Stimulated activated CD8-positive, alpha-beta memory T cell treated with anti-CD3 and anti-CD28 coated beads, Interleukin-15, amount 100 ng/mL, for 24 hours (primary cell): ENCODE results near the gene AIMP1.
"Not testable (repeated sequence)": the region's sequence is repeated elsewhere in the genome, so short reads cannot be mapped to it uniquely, and the experiment has no call there.

Source experiments
- DNase-seq: peaks from one replicate; pipeline ENCODE4 v3.0.0-alpha.2; 2020; ENCODE audit warnings: low read depth

Gene AIMP1

DNA sequence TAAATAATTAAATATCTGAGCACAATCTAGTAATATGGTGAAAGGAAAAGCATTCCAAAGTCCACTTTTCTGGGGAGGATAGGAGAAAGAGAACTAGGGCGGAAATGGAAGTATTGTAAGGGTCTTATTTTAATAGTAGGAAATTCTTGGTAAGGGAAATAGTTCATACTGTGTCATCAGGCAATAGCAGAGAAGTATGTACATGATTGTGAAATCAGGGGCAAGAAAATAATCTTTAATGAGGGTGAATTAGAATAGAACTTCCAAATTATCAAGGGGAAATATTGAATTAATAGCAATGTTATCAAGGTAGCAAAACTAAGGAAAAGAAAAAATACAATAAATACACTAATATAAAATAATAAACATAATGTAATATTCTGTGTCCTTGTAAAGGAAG, 37.4 kb downstream of the AIMP1 start:
- no peak for DNase-seq

DNA sequence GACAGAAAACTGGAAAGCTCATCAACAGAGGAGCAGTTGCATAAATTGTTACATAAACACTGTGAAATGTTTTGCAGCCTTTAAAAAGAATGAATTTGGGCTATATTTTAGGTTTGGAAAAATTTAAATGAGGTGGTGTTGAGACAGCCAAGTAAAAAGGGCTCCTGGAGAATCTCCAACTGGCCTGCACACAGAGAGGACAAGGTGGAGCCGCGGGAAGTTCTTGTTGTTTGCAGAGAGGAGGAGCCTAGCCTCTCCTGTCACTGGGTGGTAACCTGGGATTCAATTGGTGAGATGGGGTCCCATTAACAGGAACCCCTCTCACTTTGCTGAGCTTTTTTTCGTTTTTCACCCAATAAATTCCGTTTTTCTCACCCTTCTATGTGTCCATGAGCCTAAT, 38.8 kb downstream of the AIMP1 start:
- no peak for DNase-seq

DNA sequence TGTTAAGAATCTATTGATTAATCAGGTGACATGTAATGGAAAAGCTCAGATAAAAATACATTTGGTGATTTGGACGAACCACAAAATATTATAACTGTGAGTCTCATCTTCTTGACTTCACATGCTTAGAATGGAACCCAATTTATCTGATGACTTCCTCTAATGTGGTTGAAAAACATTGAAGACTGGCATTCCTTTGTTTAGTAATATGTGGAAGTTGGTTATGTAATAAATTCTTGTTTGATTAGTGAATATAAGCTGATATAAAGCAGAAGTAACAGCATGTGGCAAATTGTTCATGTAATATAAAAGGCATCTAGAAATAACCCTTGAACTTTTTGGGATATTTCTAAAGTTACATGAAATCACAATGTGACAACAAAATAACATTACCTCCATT, 42.5 kb downstream of the AIMP1 start:
- DNase-seq = no peak

DNA sequence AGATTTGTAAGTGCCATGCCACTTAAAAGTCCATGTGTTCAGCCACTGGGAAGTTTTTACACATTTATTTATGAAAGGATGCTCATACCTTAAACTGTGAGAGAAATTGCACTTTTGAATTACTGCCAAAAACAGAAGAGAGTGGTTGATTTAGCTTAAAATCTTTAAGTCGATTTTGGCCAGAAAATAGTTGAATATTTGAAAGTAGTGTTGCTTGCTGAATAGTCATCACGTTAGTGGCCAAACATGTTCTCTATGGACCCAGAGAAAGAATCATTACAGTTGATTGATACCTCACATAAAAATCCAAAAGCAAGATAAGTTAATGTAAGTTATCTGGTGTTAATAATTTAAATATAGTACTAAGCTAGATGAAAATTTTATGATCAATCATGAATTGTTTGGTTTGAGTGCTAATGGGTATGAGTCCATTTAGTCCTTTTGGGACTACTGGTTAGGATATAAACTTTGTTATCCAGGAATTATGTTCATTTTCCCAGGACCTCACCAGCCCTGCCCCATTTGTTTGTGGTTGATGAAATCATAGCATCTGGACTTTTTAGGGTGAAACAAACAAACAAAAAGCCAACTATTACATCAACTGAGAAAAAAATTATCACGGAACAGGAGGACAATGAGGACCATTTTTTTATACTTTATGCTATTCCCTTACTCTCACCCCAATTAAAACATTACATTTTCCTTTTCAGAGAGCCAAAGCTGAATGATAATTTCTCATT, 45.9 kb downstream of the AIMP1 start:
- no peak for DNase-seq

DNA sequence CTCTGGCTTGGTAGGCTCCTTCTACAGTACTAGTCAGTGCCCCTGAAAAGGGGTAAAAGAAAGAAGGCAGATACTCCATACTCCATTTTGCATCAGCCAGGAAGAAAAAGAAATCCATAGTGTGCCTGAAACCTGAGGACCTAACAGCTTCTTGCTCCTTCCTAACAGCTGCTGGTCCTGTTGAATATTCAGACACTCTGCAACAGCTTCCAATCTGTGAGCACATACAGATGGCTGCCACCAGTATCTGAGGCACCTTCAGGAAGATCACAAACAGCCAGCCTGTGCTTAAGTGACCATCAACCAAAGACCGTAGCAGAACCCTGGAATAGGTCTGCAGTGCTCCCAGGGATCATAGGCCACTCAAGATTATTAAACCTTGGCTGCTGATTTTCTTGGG, 47.9 kb downstream of the AIMP1 start:
- DNase-seq = no peak

DNA sequence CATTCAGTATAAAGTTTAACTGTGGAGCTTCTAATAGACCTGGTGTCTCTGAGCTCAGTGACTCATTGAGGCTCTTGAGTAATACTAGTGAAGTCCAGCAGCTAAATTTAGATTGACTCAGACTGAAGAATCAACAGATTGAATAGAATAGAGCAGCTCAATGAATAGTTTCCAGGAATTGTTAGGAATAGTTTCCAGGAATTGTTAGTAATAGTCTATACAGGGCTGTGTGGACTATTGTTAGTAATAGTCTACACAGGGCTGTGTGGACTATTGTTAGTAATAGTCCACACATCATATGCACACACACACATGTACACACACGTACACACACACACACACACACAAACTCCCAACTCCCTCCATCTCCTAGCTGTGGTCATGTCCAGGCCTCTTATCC, 49.3 kb downstream of the AIMP1 start:
- DNase-seq = no peak

DNA sequence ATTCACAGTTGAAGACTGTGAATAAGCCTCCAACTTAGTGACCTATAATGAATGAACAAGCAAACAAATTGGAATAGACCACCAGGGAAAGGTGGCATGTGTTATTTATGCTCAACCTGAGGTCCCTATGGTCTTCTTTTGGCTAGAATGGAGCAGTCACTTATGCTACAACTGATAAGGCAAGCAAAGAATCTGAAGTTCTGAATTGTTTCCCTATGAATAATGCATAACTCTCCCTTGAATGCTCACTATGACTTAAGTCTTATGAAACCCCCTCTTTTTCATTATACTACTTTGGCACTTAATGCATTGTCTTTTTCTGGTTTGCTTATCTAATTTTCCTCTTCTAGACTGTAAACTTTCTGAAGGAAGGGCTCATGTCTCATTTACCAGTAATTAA, 49.7 kb downstream of the AIMP1 start:
- DNase-seq = no peak

DNA sequence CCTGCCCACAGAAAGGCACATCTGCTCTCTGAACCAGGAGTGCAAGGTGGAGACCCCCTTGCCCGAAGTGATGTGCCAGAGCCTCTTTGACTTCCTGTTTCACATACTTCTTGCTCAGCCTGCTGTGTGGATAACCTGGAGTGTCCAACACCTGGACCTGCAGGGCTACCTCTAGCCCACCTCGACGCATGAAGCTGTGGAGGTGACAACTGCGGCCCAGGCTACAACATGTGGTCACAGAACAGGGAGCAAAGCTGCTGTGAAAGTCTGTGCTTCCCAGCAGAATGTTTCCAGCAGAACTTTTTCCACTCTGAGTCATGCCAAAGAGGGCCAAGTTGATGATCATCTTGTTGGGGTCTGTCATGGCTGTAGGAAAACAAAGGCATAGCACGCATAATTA, 50.7 kb downstream of the AIMP1 start:
- DNase-seq = no peak

DNA sequence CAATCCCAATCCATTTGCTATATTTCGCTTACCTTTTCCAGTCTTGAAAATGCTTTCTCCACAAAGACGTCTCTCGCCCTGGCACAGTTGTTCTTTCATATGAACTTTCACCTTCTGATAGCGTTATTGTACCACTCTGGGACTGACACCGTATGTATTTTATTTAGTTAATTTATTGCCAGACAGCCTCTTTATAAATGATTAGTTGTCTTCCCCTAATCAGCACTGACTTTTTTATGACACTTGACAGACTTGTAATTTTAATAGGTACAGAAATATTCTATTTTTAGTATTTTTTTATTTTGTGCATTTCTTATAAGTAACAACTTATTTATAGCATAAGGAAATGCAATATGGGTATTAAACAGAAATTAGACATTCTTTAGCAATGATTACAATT, 52.3 kb downstream of the AIMP1 start, which contains the start of gene GIMD1:
Gene GIMD1, minus strand, starts transcription at position 101 of the 400 bp plus-strand sequence. CDS start 1,343 bp downstream, outside the sequence.
- no peak for DNase-seq

DNA sequence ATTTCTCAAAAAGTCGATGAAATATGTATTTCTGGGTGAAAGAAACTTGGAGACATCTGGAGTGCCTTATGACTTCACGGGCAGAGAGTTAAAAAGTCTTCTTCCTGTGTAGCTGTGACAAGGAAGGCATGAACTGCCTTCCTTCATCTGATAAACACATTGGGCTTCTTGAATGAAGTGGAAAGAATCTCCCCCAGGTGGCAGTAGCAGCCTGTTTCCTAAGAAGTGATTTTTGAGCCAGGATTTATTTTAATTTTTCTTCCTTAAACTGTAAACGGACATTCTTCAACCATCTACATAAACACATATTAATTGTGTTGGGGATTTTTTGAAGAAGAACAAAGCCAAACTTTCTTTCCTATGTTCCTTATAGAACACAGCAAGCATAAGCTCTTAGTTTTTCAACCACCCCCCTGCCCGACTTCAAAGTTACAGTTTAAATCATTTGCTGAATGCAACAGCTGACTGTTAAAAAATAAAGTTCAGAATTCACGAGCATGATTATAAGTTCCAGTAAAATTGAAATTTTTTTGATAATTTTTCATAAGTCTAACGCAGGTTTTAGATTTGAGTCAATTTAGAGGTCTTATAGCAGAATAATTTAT, 53.2 kb downstream of the AIMP1 start:
- DNase-seq = no peak

DNA sequence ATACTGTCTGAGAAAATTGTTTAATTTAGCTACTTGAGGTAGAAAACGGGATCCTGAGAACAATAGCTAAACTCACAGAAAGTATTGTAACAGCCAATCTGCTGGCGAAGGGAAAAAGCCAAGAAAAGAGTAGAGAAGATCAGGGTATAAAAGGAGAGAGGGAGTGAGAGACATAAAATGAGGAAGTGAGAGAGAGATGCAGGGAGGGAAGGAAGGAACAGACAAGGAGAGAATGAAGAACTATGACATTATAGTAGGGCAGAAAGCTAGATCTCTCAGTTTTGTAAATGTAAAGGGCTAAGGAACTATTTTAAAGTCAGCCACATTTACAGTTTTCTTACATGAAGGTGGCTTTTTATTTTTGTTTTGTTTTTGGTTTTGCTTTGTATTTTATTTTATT, 53.9 kb downstream of the AIMP1 start:
- no peak for DNase-seq

DNA sequence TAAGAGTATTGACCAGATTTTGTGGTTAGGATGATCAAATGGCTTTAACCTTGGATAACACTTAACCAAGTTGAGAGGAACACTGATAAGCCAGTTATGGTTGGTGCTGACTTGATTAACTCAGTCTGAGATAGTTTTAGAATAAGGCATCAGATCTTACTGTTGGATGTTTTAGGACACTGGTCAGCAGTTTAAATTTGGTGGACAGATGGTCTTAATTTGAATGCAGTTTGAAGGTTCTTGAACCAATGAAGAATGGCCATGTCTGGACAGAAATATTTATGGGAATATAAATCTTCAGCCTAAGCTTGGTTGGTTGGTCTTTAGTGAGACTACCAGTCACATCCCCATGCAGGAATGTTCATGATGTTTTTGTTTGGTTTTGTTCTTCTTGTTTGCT, 54.8 kb downstream of the AIMP1 start:
- DNase-seq = no peak

DNA sequence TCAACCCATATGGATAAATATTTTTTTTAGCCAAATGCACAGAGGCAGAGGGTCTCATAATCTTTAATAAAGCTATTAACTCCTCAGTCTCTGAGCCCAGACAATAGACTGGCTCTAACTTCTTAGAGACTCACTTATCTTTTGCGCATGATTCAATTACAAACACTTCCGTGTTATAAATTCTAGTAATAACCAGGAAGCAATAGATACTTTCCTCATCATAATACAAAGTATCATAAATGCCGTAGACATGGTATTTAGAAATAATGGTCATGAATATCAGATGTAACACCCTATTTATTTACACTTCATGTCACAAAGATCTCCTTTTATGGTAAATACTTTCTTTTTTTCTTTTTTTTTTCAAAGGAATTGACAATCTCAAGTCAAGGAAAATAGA, 56.7 kb downstream of the AIMP1 start:
- no peak for DNase-seq

DNA sequence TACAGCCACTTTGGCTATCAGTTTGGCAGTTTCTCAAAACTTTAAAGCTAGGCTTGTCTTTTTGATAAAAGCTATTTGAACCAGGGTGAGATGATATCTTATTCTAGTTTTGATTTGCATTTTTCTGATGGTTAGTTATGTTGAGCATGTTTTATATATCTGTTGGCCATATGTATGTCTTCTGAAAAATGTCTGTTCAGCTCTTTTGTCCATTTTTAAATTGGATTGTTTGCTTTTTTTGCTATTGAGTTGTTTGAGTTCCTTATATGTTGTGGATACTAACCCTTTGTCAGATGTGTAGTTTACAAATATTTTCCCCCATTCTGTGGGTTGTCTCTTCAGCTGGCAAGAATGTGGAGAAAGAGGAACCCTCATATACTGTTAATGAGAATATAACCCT, 63.8 kb downstream of the AIMP1 start:
- DNase-seq = no peak

DNA sequence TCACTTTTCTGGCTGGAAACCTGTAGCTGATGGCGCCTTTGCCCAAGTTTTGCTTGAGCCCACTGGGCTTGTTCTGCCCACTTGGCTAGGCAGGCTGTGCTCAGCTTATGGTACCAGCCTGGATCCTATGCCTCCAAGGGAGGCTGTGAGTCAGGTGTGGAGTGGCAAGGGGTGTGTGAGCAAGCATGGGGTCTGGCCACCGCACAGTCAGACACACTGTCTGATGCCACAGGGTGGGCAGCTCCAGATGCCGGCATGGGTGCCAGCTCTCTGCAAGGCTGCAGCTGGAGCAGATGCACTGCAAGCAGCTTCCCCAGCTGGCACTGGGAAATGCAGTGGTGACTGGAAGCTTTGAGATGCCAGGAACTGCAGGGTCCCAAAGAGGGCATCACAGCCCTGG, 68.5 kb downstream of the AIMP1 start:
- DNase-seq = no peak

DNA sequence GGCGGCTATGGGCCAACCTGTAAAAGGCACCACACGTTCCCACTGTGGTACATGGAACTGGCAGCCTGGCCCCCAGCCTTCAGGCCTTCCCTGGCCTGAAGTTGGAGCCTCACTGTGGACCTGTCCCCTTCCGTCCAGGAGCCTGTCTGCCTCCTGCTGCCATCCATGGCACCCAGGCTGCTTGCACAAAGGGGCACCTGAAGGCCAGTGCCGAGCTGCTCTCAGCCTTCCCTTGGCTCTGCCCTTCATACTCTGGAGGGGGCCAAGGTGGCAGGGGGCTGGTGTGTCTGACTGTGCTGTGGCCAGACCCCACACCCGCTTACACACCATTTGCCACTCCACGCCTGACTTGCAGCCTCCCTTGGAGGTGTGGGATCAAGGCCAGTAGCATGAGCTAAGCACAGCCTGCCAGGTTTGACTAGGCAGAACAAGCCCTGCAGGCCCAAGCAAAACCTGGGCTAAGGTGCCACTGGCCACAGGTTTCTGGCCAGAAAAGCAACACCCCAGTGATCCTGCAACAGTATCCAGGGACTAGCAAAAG, 69.6 kb downstream of the AIMP1 start:
- DNase-seq = no peak

DNA sequence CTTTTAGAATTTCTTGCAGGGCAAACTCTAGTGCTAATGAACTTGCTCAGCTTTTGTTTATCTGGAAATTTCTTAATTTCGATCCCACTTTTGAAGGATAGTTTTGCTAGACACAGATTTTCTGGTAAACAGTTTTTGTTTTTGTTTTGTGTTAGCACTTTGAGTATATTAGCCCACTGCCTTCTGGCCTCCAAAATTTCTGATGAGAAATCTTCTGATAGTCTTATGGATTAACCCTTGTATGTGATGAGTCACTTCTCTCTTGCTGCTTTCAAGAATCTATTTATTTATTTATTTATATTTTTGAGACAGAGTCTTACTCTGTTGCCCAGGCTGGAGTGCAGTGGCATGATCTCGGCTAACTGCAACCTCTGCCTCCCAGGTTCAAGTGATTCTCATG, 79.2 kb downstream of the AIMP1 start:
- DNase-seq = no peak

DNA sequence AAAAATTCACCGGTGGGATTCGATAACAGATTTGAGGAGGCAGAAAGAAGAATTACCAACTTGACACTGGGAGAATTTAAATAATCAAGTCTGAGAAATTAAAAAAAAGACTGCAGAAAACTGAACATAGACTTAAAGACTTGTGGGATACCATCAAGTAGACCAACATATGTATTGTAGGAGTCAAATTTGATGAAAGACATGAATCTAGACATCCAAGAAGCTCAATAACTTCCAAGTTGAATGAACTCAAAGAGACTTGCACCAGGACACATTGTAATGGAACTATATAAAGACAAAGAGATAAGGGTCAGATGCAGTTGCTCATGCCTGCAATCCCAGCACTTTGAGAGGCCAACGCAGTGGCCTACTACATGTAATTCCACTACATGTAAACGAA, 82.5 kb downstream of the AIMP1 start:
- DNase-seq = not testable (repeated sequence)
